Heart left ventricle (tissue), 16 donors: ENCODE measurements around the gene STK36. TPM values are rescaled to one million over a fixed set of nuclear protein-coding genes. Genes with fewer than 3 reads are reported as not detected.

Experiments used
- ATAC-seq, 4 donors: fragments of 200-7000 bp; cut with Tn5 transposase; one replicate each; pipeline ENCODE4 v1.9.1; 2020 to 2022; ENCODE audit warnings: moderate library complexity in 4 of 4, mild to moderate bottlenecking in 3 of 4, moderate number of reproducible peaks in 1 of 4
- DNase-seq, 5 donors: peaks; one replicate each; pipeline ENCODE4 v3.0.0-alpha.2; 2020
- H3K27ac ChIP-seq, 12 donors: fragments of 200-600 bp; sonication (generic) in 4 of 12; one replicate each; pipeline versions ENCODE4 v1.5.0 to v1.8.0; 2016 to 2022; ENCODE audit warnings: mild to moderate bottlenecking in 2 of 12
- H3K27me3 ChIP-seq, 9 donors: fragments of 200-600 bp; sonication (generic) in 2 of 9; one replicate each; pipeline versions ENCODE4 v1.5.1 to v1.8.0; 2016 to 2022; ENCODE audit warnings: mild to moderate bottlenecking in 3 of 9
- H3K36me3 ChIP-seq, 9 donors: fragments of 200-600 bp; sonication (generic) in 2 of 9; one replicate each; pipeline versions ENCODE4 v1.5.0 to v1.8.0; 2018 to 2022; ENCODE audit warnings: mild to moderate bottlenecking in 2 of 9
- H3K4me1 ChIP-seq, 12 donors: fragments of 200-600 bp; sonication (generic) in 4 of 12; one replicate each; pipeline versions ENCODE4 v1.5.0 to v1.8.0; 2016 to 2022; ENCODE audit warnings: mild to moderate bottlenecking in 3 of 12
- H3K4me3 ChIP-seq, 12 donors: fragments of 200-600 bp; sonication (generic) in 4 of 12; one replicate each; pipeline versions ENCODE4 v1.5.0 to v1.8.0; 2017 to 2022; ENCODE audit warnings: mild to moderate bottlenecking in 9 of 12, moderate library complexity in 4 of 12
- H3K9me3 ChIP-seq, 12 donors: fragments of 200-600 bp; sonication (generic) in 4 of 12; one replicate each; pipeline versions ENCODE4 v1.5.0 to v1.8.0; 2016 to 2022; ENCODE audit warnings: mild to moderate bottlenecking in 1 of 12
- POLR2A ChIP-seq, 2 donors: fragments of 450-650 bp; IDR thresholded peaks; one replicate each; pipeline ENCODE4 v1.6.1; 2017; ENCODE audit warnings: antibody characterized with exemption in 2 of 2, mild to moderate bottlenecking in 2 of 2, moderate library complexity in 2 of 2
- WGBS, 4 donors: extraction: QIAGEN DNeasy Blood & Tissue Kit in 2 of 4; methylation state at CpG; one replicate each; pipeline versions ENCODE4 v1.1.5 to v1.1.7; 2013 to 2018; 5-methylcytosine and 5-hydroxymethylcytosine counted together
- intact Hi-C, 10 donors: fragments of 100-400 bp; cut with DNase I; formaldehyde crosslinking; loops; one replicate each; pipeline versions ENCODE4 v1.11.1 to v1.14.2; 2022
- polyA plus RNA-seq, 2 donors: library from polyadenylated mRNA; stranded (reverse); fragments of 200-250 nt; gene quantifications; one replicate each; pipeline ENCODE4 v1.2.3, GENCODE V29; 2013
- total RNA-seq, 9 donors: library from RNA; depleted of rRNA in 2 of 9; stranded (reverse); fragments of >200 nt in 2 of 9; fragmentation: NEBNext Ultra II Directional in 3 of 9; extraction: Animal tissue kit (Norgen Biotek cat#: 25700) in 3 of 9; gene quantifications; one replicate each; pipeline versions ENCODE4 v1.1.0 to v1.2.4, GENCODE V29; 2016 to 2023
- TF ChIP-seq, protein P1 (sequence below), 12 donors: fragments of 200-600 bp; sonication (generic) in 4 of 12; IDR thresholded peaks; one replicate each; pipeline versions ENCODE4 v1.5.0 to v1.8.0; 2018 to 2022; ENCODE audit warnings: antibody characterized with exemption in 12 of 12, mild to moderate bottlenecking in 5 of 12
- donor health status: ischemic (EF 13 %, LVEDD 7.1; RV severe dilation, severe dysfunction).
- donor health status: healthy with polysubstance abuse.
- donor health status: DM: no; HTN: yes; CAD: no.
- donor health status: DM: no; HTN: no; CAD: no.
- donor health status: ischemic (EF 25% LVEDD 6.9; RV normal size, moderate dysfunction).
- donor health status: ischemic (EF 25% LVEDD 5.7; RV mildly dilated, moderate dysfunction).
- donor health status: healthy.
- donor health status: DM: yes; HTN: yes; CAD: no.
- donor health status: ischemic (EF 35%, LVEDD 5.7; RV mildly dilated, moderate dysfunction).
- donor health status: nonischemic (EF 11% LVEDD 7.7; RV severe dilation, severe dysfunction).
- donor health status: DM: yes; HTN: yes; CAD: no.
- donor health status: PGD.
- donor health status: ischemic (EF 29% LVEDD 5.4; RV normal size, mild dysfunction).
- donor health status: nonischemic (EF 23%, LVEDD 6.1; RV moderate dilation, normal function).

Gene STK36
- total and polyA plus RNA-seq, 11 donors: 4.7 to 16.2 (median 7.9) TPM

DNA sequence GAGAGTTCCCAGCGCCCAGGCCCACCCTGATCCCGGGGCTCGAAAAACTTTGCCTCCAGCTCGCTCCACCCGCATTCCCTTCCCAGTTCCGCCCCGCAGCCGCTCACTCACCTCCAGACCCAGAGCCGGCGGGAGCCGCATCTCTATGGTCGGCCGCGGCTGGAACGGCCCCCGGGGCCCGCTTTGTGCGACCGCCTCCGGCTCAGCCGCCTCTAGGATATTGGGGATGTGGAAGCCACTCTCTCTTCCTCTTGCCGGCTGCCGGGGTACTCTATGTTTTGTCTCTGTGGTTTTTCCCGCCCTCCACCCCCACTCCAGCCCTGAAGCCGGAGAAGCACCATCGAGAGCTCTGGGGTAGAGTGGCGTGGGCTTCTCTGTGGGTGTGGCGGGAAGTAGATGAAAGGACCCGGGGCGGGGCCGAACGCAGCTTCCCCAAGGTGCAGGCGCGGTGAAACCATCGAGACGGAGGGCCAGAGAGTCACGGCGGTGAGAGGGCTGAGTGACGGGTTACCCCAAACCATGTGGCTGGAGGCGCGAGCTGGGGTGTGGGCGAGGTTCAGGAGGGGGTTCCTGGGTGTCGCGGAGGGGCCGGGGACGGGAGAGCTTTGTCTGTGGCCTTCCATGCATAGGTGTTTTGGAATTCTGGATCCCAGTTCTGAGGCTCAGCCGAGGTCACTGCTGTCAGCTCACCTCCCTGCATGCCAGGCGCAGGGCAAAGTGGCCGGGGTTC, 12.5 kb upstream of the STK36 start, which contains the start of the genes BCS1L and ZNF142:
TSS of gene BCS1L (plus strand) at position 426 of the 730 bp plus-strand sequence. CDS start 1,305 bp downstream, outside the sequence.
TSS of gene ZNF142 (minus strand) at position 366 of the 730 bp plus-strand sequence. CDS start 3,194 bp downstream, outside the sequence.
- TF ChIP-seq POLR2A (IDR thresholded peaks at IDR 0.05): peak in 1 of 2 donors; percentile 81
- TF ChIP-seq, protein P1, sequence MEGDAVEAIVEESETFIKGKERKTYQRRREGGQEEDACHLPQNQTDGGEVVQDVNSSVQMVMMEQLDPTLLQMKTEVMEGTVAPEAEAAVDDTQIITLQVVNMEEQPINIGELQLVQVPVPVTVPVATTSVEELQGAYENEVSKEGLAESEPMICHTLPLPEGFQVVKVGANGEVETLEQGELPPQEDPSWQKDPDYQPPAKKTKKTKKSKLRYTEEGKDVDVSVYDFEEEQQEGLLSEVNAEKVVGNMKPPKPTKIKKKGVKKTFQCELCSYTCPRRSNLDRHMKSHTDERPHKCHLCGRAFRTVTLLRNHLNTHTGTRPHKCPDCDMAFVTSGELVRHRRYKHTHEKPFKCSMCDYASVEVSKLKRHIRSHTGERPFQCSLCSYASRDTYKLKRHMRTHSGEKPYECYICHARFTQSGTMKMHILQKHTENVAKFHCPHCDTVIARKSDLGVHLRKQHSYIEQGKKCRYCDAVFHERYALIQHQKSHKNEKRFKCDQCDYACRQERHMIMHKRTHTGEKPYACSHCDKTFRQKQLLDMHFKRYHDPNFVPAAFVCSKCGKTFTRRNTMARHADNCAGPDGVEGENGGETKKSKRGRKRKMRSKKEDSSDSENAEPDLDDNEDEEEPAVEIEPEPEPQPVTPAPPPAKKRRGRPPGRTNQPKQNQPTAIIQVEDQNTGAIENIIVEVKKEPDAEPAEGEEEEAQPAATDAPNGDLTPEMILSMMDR (IDR thresholded peaks at IDR 0.05): no peak
- Histone ChIP-seq H3K27me3 (no peaks in the 10 kb centered on the region), H3K4me3 (peak within 1 kb of the TSS; percentile 60 to 96 (median 88)), H3K27ac (peak within 1 kb of the TSS; percentile 45 to 91 (median 82)), H3K4me1 (peaks cover 0 to 45% (median 25%) of the 10 kb centered on the region in 12 donors), H3K36me3 (peaks cover 0 to 65% (median 59%) of the 10 kb centered on the region in 9 donors), H3K9me3 (no peaks in the 10 kb centered on the region)
- ATAC-seq (peak; percentile 89 to 98 (median 96)), DNase-seq (peak; percentile 92 to 95 (median 95))
- 0 to 1% (median 0%) methylated on average over 47 to 49 of the region's 49 CpGs for WGBS, 4 donors
- intact Hi-C loops: loop anchor here in 7 of 10 donors (1.0 to 10.0 kb wide), 8 partner anchors 13 to 255 kb away; partner anchors contain the start of genes CNOT9 (in 3 of the 7), USP37 (in 3 of the 7), RNF25 (in 1 of the 7) and STK36 (in 1 of the 7)

DNA sequence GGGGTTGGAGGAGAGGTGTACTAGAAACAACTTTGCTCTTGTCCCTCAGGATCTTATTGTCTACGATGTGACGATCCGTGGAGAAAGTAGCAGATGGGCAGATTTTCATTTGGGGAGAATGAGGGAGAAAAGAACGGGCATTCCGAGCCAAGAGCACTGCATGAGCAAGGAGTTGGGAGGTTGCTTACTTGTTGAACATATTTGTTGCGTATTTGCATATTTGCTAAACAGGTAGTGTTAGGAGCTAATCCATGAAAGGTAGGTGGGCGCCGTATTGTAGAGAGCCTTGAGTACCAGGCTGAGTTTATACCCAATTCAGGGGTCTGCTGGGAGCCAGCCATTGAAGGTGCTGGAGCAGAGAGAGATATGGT, 11.9 kb upstream of the STK36 start:
- peaks cover 0 to 65% (median 59%) of the 10 kb centered on the region in 9 donors for H3K36me3 ChIP-seq
- H3K27me3 ChIP-seq: no peaks in the 10 kb centered on the region
- TF ChIP-seq, protein P1 (IDR thresholded peaks at IDR 0.05): no peak
- TF ChIP-seq POLR2A (IDR thresholded peaks at IDR 0.05): no peak
- 12 to 26% (median 19%) methylated on average over 8 of the region's 8 CpGs for WGBS, 4 donors
- DNase-seq: no peak
- no peak for ATAC-seq
- H3K9me3 ChIP-seq: no peaks in the 10 kb centered on the region
- H3K4me3 ChIP-seq: peak overlapping the region; percentile 60 to 96 (median 88)
- H3K27ac ChIP-seq: peak overlapping the region in 11 of 12 donors; percentile 36 to 91 (median 82)
- peaks cover 0 to 45% (median 25%) of the 10 kb centered on the region in 12 donors for H3K4me1 ChIP-seq
- intact Hi-C loops: loop anchor here in 7 of 10 donors (1.0 to 10.0 kb wide), 8 partner anchors 12 to 255 kb away; partner anchors contain the start of genes CNOT9 (in 3 of the 7), USP37 (in 3 of the 7), RNF25 (in 1 of the 7) and STK36 (in 1 of the 7)

DNA sequence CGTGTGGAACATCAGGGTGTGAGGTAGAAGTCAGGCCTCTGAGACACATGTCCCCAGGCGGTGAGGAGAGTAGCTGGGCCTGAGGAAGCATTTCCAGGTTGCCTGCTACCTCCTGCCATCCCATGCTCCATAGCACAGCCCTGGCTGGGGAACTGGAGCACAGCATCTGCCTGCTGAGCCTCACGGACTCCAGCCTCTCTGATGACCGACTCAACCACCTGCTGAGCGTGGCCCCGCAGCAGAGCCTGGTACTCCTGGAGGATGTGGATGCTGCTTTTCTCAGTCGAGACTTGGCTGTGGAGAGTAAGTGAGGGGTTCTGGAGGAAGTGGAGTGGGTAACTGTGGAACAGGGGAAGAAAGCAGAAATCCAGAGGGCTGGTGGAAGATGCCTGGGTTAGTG, 9.5 kb upstream of the STK36 start:
- intact Hi-C loops: no loop called here
- 83 to 90% (median 85%) methylated on average over 7 of the region's 7 CpGs for WGBS, 4 donors
- H3K9me3 ChIP-seq: no peaks in the 10 kb centered on the region
- peaks cover 0 to 26% (median 18%) of the 10 kb centered on the region in 12 donors for H3K4me1 ChIP-seq
- DNase-seq: no peak
- ATAC-seq: no peak
- H3K27me3 ChIP-seq: no peaks in the 10 kb centered on the region
- H3K27ac ChIP-seq: no peak overlapping the region
- no peak overlapping the region for H3K4me3 ChIP-seq
- TF ChIP-seq POLR2A (IDR thresholded peaks at IDR 0.05): no peak
- TF ChIP-seq, protein P1 (IDR thresholded peaks at IDR 0.05): no peak
- peaks cover 0 to 69% (median 63%) of the 10 kb centered on the region in 9 donors for H3K36me3 ChIP-seq

DNA sequence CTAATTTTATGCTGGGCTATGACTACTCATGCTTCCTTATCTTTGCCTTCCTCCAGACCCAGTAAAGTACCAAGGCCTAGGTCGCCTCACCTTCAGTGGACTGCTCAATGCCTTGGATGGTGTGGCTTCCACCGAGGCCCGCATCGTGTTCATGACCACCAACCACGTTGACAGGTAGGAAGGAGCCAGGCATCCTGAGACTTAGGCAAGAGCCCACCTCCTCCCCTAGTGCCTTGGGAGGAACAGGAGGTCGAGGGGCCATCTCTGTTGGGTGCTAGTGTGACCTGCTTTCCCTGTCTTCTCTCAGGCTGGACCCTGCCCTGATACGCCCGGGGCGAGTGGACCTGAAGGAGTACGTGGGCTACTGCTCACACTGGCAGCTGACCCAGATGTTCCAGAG, 9.1 kb upstream of the STK36 start:
- ATAC-seq (no peak), DNase-seq (no peak)
- Histone ChIP-seq H3K27ac (no peak overlapping the region), H3K36me3 (peaks cover 0 to 69% (median 64%) of the 10 kb centered on the region in 9 donors), H3K4me3 (no peak overlapping the region), H3K4me1 (peaks cover 0 to 23% (median 17%) of the 10 kb centered on the region in 12 donors), H3K9me3 (no peaks in the 10 kb centered on the region), H3K27me3 (no peaks in the 10 kb centered on the region)
- intact Hi-C loops: no loop called here
- TF ChIP-seq, protein P1 (IDR thresholded peaks at IDR 0.05): no peak
- no peak for TF ChIP-seq POLR2A (IDR thresholded peaks at IDR 0.05)
- 84 to 92% (median 90%) methylated on average over 9 to 10 of the region's 10 CpGs for WGBS, 4 donors
